Stomach (tissue), 9 donors: ENCODE data around the gene CCNG1. TPM values are rescaled to one million over a fixed set of nuclear protein-coding genes. Genes with fewer than 3 reads are reported as not detected.

Source experiments
- DNase-seq, 2 donors: peaks; one replicate each; pipeline versions ENCODE4 v3.0.0 to v3.0.0-alpha.2; 2013 to 2019
- H3K27ac ChIP-seq, 5 donors: fragments of 200-600 bp in 4 of 5; sonication (generic) in 4 of 5; one replicate each; pipeline ENCODE4 v1.5.1; 2013 to 2019; ENCODE audit warnings: mild to moderate bottlenecking in 1 of 5, moderate library complexity in 1 of 5
- H3K27me3 ChIP-seq, 3 donors: fragments of 200-600 bp; sonication (generic); one replicate each; pipeline ENCODE4 v1.5.1; 2017 to 2019; ENCODE audit warnings: mixed run types in 1 of 3
- H3K36me3 ChIP-seq, 4 donors: fragments of 200-600 bp; sonication (generic); 1 replicate in 3 of 4; 2 replicates in 1 of 4; pipeline ENCODE4 v1.5.1; 2016 to 2019
- H3K4me1 ChIP-seq, 4 donors: fragments of 200-600 bp; sonication (generic); one replicate each; pipeline ENCODE4 v1.5.1; 2016 to 2019
- H3K4me3 ChIP-seq, 4 donors: fragments of 200-600 bp; sonication (generic) in 3 of 4; one replicate each; pipeline ENCODE4 v1.5.1; 2016 to 2019; ENCODE audit warnings: mild to moderate bottlenecking in 1 of 4
- H3K9me3 ChIP-seq, 4 donors: fragments of 200-600 bp; sonication (generic); one replicate each; pipeline ENCODE4 v1.5.1; 2016 to 2019
- EP300 ChIP-seq: sonication (generic); formaldehyde crosslinking; IDR thresholded peaks from one replicate; pipeline ENCODE4 v1.6.1; 2017; ENCODE audit warnings: antibody characterized with exemption
- POLR2A ChIP-seq, 4 donors: fragments of 450-650 bp; IDR thresholded peaks; one replicate each; pipeline ENCODE4 v1.6.1; 2016; ENCODE audit warnings: antibody characterized with exemption in 4 of 4, control low read depth in 2 of 4, mild to moderate bottlenecking in 1 of 4, moderate library complexity in 1 of 4
- POLR2AphosphoS5 ChIP-seq, 3 donors: sonication (generic); formaldehyde crosslinking; IDR thresholded peaks; one replicate each; pipeline ENCODE4 v1.6.1; 2016; ENCODE audit warnings: antibody characterized with exemption in 3 of 3
- WGBS, 5 donors: extraction: QIAGEN DNeasy Blood & Tissue Kit in 3 of 5; methylation state at CpG; one replicate each; pipeline versions ENCODE4 v1.1.5 to v1.1.7; 2013 to 2018; 5-methylcytosine and 5-hydroxymethylcytosine counted together
- intact Hi-C: fragments of 100-400 bp; cut with DNase I; formaldehyde crosslinking; loops from one replicate; pipeline ENCODE4 v1.15.1; 2023; ENCODE audit warnings: low total_unique reads
- polyA plus RNA-seq, 3 donors: library from polyadenylated mRNA; stranded (reverse); fragments of 200-250 nt; gene quantifications; one replicate each; pipeline ENCODE4 v1.2.3, GENCODE V29; 2013
- total RNA-seq, 5 donors: library from RNA; depleted of rRNA; stranded (reverse); fragments of >200 nt; gene quantifications; one replicate each; pipeline versions ENCODE4 v1.1.0 to v1.2.3, GENCODE V29; 2014 to 2016
- TF ChIP-seq, protein P1 (sequence below), 7 experiments: fragments of 450-650 bp in 4 of 7; fragments of 200-600 bp in 3 of 7; sonication (generic) in 3 of 7; IDR thresholded peaks; one replicate each; pipeline ENCODE4 v1.5.1; 2016 to 2019; ENCODE audit warnings: antibody characterized with exemption in 7 of 7, control low read depth in 2 of 7, mild to moderate bottlenecking in 1 of 7
- donor health status: healthy with polysubstance abuse.
- donor health status: Bipolar disorder and iron deficiency.
- donor health status: healthy.

The CCNG1 gene
- total and polyA plus RNA-seq, 8 donors = 57.1 to 252 (median 127) TPM

GRCh38 chr5:163460562-163461171 is 23.3 kb downstream of the CCNG1 start, which contains the start of gene HMMR:
Gene HMMR (plus strand): TSS chr5:163460632. CDS start chr5:163460693, 61 bp downstream.
- peaks cover 17 to 42% (median 30%) of the 10 kb centered on the region in 4 donors for H3K4me1 ChIP-seq
- WGBS, 5 donors = 0 to 1% (median 0%) methylated on average over 23 of the region's 23 CpGs
- H3K27ac ChIP-seq = peak within 1 kb of the TSS; percentile 90 to 97 (median 97)
- no peaks in the 10 kb centered on the region for H3K27me3 ChIP-seq
- H3K9me3 ChIP-seq = no peaks in the 10 kb centered on the region
- TF ChIP-seq EP300 = no peak
- H3K36me3 ChIP-seq = peaks cover 0 to 9% (median 4%) of the 10 kb centered on the region in 4 donors
- intact Hi-C loops = no loop called here
- peak within 1 kb of the TSS; percentile 51 to 80 (median 70) for H3K4me3 ChIP-seq
- DNase-seq = peak in 1 of 2 donors; percentile 64

- Histone ChIP-seq H3K27ac (no peak overlapping the region), H3K36me3 (no peaks in the 10 kb centered on the region), H3K4me1 (peaks cover 16 to 34% (median 27%) of the 10 kb centered on the region in 4 donors), H3K27me3 (no peaks in the 10 kb centered on the region), H3K9me3 (no peaks in the 10 kb centered on the region), H3K4me3 (no peak overlapping the region)
- intact Hi-C loops = no loop called here
- DNase-seq = no peak
- TF ChIP-seq EP300 (no peak), POLR2A (IDR thresholded peaks at IDR 0.05) (no peak), POLR2AphosphoS5 (IDR thresholded peaks at IDR 0.05) (no peak)
- TF ChIP-seq, protein P1, sequence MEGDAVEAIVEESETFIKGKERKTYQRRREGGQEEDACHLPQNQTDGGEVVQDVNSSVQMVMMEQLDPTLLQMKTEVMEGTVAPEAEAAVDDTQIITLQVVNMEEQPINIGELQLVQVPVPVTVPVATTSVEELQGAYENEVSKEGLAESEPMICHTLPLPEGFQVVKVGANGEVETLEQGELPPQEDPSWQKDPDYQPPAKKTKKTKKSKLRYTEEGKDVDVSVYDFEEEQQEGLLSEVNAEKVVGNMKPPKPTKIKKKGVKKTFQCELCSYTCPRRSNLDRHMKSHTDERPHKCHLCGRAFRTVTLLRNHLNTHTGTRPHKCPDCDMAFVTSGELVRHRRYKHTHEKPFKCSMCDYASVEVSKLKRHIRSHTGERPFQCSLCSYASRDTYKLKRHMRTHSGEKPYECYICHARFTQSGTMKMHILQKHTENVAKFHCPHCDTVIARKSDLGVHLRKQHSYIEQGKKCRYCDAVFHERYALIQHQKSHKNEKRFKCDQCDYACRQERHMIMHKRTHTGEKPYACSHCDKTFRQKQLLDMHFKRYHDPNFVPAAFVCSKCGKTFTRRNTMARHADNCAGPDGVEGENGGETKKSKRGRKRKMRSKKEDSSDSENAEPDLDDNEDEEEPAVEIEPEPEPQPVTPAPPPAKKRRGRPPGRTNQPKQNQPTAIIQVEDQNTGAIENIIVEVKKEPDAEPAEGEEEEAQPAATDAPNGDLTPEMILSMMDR (IDR thresholded peaks at IDR 0.05) = no peak
Observed at GRCh38 chr5:163463063-163463435, 25.7 kb downstream of the CCNG1 start.

GRCh38 chr5:163467682-163468081 is 30.3 kb downstream of the CCNG1 start:
- Histone ChIP-seq H3K27ac (no peak overlapping the region), H3K4me3 (no peak overlapping the region), H3K27me3 (no peaks in the 10 kb centered on the region), H3K4me1 (no peaks in the 10 kb centered on the region), H3K9me3 (no peaks in the 10 kb centered on the region), H3K36me3 (peaks cover 0 to 14% (median 0%) of the 10 kb centered on the region in 4 donors)
- intact Hi-C loops = no loop called here
- TF ChIP-seq POLR2AphosphoS5 (IDR thresholded peaks at IDR 0.05) = no peak
- no peak for TF ChIP-seq EP300
- TF ChIP-seq, protein P1 (IDR thresholded peaks at IDR 0.05) = no peak
- no peak for TF ChIP-seq POLR2A (IDR thresholded peaks at IDR 0.05)
- WGBS, 5 donors = 76 to 88% (median 81%) methylated on average over 4 of the region's 4 CpGs
- DNase-seq = no peak

- DNase-seq = peak in 1 of 2 donors; percentile 37
Observed at GRCh38 chr5:163473635-163474243, 36.3 kb downstream of the CCNG1 start.

More at GRCh38 chr5:163473635-163474243, 36.3 kb downstream of the CCNG1 start:
- TF ChIP-seq EP300 (no peak), POLR2AphosphoS5 (IDR thresholded peaks at IDR 0.05) (no peak), POLR2A (IDR thresholded peaks at IDR 0.05) (no peak)
- TF ChIP-seq, protein P1 (IDR thresholded peaks at IDR 0.05) = peak in 3 of 7 experiments; percentile 4 to 45 (median 41)
- Histone ChIP-seq H3K4me1 (no peaks in the 10 kb centered on the region), H3K4me3 (no peak overlapping the region), H3K36me3 (peaks cover 0 to 14% (median 0%) of the 10 kb centered on the region in 4 donors), H3K9me3 (no peaks in the 10 kb centered on the region), H3K27me3 (no peaks in the 10 kb centered on the region), H3K27ac (no peak overlapping the region)
- WGBS, 5 donors = 94 to 95% (median 94%) methylated on average over 3 of the region's 3 CpGs
- intact Hi-C loops = no loop called here
